Type B pancreatic cell (in vitro differentiated cells): Measurements from ENCODE around the gene BAZ2B. TPM values are rescaled to one million over a fixed set of nuclear protein-coding genes. Genes with fewer than 3 reads are reported as not detected.

ENCODE experiments used
- DNase-seq: peaks from one replicate; pipeline ENCODE4 v3.0.0; 2021; ENCODE audit warnings: mixed read lengths; ENCODE audit not compliant: unreplicated experiment; ENCODE audit errors: extremely low spot score
- H3K27ac Mint-ChIP-seq: 2 replicates; pipeline ENCODE4 v1.8.0; 2021; ENCODE audit warnings: mild to moderate bottlenecking, mixed read lengths
- H3K27me3 Mint-ChIP-seq: 2 replicates; pipeline ENCODE4 v1.8.0; 2021; ENCODE audit warnings: mixed read lengths
- H3K36me3 Mint-ChIP-seq: 2 replicates; pipeline ENCODE4 v1.8.0; 2021; ENCODE audit warnings: mixed read lengths
- H3K4me1 Mint-ChIP-seq: one replicate; pipeline ENCODE4 v1.8.0; 2021; ENCODE audit warnings: mixed read lengths; ENCODE audit not compliant: unreplicated experiment
- H3K4me3 Mint-ChIP-seq: 2 replicates; pipeline ENCODE4 v1.8.0; 2021; ENCODE audit warnings: mild to moderate bottlenecking, mixed read lengths
- H3K9me3 Mint-ChIP-seq: 2 replicates; pipeline ENCODE4 v1.8.0; 2021; ENCODE audit warnings: mixed read lengths
- CTCF ChIP-seq: fragments of 200-600 bp; sonication (generic); conservative IDR thresholded peaks from 2 replicates; pipeline ENCODE4 v1.5.0; 2021; ENCODE audit warnings: antibody characterized with exemption, mild to moderate bottlenecking
- total RNA-seq: library from RNA; stranded (reverse); gene quantifications from 2 replicates; pipeline ENCODE4 v1.2.1, GENCODE V29; 2021; ENCODE audit warnings: low replicate concordance

Gene BAZ2B
- total RNA-seq, 1 donor from 2014 or later: 80.4 TPM

GRCh38 chr2:159651884-159652283 lies 35.5 kb upstream of the BAZ2B start:
- Mint-ChIP-seq H3K9me3 (no peaks in the 10 kb centered on the region), H3K27me3 (no peaks in the 10 kb centered on the region), H3K27ac (no peak overlapping the region), H3K36me3 (no peaks in the 10 kb centered on the region), H3K4me3 (no peak overlapping the region), H3K4me1 (no peaks in the 10 kb centered on the region)
- no peak for DNase-seq
- no peak for TF ChIP-seq CTCF

- Mint-ChIP-seq H3K4me3 (no peak overlapping the region), H3K9me3 (no peaks in the 10 kb centered on the region), H3K27me3 (no peaks in the 10 kb centered on the region), H3K36me3 (no peaks in the 10 kb centered on the region), H3K4me1 (no peaks in the 10 kb centered on the region), H3K27ac (no peak overlapping the region)
- DNase-seq: no peak
- no peak for TF ChIP-seq CTCF
These were observed 34.2 kb upstream of the BAZ2B start for GRCh38 chr2:159650574-159650973.

DNA sequence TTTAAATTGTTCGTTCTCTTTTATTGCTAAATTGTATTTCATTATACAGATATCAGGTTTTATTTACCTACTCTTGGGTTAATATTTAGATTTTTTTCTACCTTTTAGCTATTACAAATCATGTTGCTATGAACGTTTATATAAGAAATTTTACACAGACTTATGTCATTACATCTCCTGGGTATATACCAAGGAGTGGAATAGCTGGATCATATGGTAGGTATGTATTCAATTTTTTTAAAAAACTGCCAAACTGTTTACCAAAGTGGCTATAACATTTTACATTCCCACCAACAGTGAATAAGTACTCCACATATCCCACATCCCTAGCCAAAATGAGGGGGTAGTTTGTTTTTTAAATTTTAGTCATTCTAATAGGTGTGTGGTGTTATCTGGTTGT lies 32.3 kb upstream of the BAZ2B start:
- Mint-ChIP-seq H3K4me1 (no peaks in the 10 kb centered on the region), H3K9me3 (peaks cover 5% of the 10 kb centered on the region)
- TF ChIP-seq CTCF: no peak

GRCh38 chr2:159647667-159648066 lies 31.3 kb upstream of the BAZ2B start:
- DNase-seq: no peak
- TF ChIP-seq CTCF: no peak
- Mint-ChIP-seq H3K4me3 (no peak overlapping the region), H3K9me3 (peaks cover 5% of the 10 kb centered on the region), H3K27me3 (no peaks in the 10 kb centered on the region), H3K36me3 (no peaks in the 10 kb centered on the region), H3K4me1 (no peaks in the 10 kb centered on the region), H3K27ac (no peak overlapping the region)

More for the DNA sequence above, 32.3 kb upstream of the BAZ2B start:
- DNase-seq: no peak
- no peak overlapping the region for H3K27ac Mint-ChIP-seq
- no peaks in the 10 kb centered on the region for H3K27me3 Mint-ChIP-seq
- H3K4me3 Mint-ChIP-seq: no peak overlapping the region
- no peaks in the 10 kb centered on the region for H3K36me3 Mint-ChIP-seq

DNA sequence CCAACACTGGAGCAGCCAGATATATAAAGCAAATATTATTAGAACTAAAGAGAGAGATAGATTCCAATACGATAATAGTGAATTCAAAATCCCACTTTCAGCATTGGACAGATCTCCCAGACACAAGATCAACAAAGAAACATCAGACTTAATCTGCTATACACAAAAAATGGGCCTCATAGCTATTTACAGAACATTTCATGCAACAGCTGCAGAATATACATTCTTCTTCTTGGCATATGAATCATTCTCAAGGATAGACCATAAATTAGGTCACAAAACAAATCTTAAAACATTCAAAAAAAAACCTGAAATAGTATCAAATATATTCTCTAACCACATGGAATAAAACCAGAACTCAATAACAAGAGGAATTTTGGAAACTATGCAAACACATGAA lies 23.8 kb upstream of the BAZ2B start:
- Mint-ChIP-seq H3K4me3 (no peak overlapping the region), H3K36me3 (no peaks in the 10 kb centered on the region), H3K4me1 (peaks cover 3% of the 10 kb centered on the region), H3K27me3 (no peaks in the 10 kb centered on the region), H3K27ac (no peak overlapping the region), H3K9me3 (peaks cover 19% of the 10 kb centered on the region)
- no peak for TF ChIP-seq CTCF
- no peak for DNase-seq

GRCh38 chr2:159639712-159640111 lies 23.4 kb upstream of the BAZ2B start:
- Mint-ChIP-seq H3K36me3 (no peaks in the 10 kb centered on the region), H3K4me1 (peaks cover 3% of the 10 kb centered on the region), H3K27ac (no peak overlapping the region), H3K9me3 (peaks cover 18% of the 10 kb centered on the region), H3K27me3 (no peaks in the 10 kb centered on the region), H3K4me3 (no peak overlapping the region)
- TF ChIP-seq CTCF: no peak
- DNase-seq: no peak
